ENCODE measurements around the gene RAMACL.

RAMACL gene

GRCh38 chr6:166588691-166589336 lies 2.3 kb upstream of the RAMACL start:
- Histone ChIP-seq H3K9me3 (ENCODE audit: severe bottlenecking) (no peaks in the 10 kb centered on the region), H3K27ac (ENCODE audit: poor library complexity, severe bottlenecking) (peak overlapping the region; percentile 15), H3K4me1 (ENCODE audit: insufficient read depth, poor library complexity, severe bottlenecking) (peaks cover 22% of the 10 kb centered on the region), H3K4me3 (ENCODE audit: severe bottlenecking) (no peak overlapping the region), H3K27me3 (ENCODE audit: insufficient read depth, poor library complexity, severe bottlenecking) (no peaks in the 10 kb centered on the region), H3K36me3 (ENCODE audit: low read depth) (no peaks in the 10 kb centered on the region)
- no peak for TF ChIP-seq CTCF (IDR thresholded peaks at IDR 0.05; ENCODE audit: poor library complexity, severe bottlenecking)
- DNase-seq (ENCODE audit: low spot score) = no peak
- ATAC-seq (ENCODE audit: low read depth) = peak; percentile 51

DNA sequence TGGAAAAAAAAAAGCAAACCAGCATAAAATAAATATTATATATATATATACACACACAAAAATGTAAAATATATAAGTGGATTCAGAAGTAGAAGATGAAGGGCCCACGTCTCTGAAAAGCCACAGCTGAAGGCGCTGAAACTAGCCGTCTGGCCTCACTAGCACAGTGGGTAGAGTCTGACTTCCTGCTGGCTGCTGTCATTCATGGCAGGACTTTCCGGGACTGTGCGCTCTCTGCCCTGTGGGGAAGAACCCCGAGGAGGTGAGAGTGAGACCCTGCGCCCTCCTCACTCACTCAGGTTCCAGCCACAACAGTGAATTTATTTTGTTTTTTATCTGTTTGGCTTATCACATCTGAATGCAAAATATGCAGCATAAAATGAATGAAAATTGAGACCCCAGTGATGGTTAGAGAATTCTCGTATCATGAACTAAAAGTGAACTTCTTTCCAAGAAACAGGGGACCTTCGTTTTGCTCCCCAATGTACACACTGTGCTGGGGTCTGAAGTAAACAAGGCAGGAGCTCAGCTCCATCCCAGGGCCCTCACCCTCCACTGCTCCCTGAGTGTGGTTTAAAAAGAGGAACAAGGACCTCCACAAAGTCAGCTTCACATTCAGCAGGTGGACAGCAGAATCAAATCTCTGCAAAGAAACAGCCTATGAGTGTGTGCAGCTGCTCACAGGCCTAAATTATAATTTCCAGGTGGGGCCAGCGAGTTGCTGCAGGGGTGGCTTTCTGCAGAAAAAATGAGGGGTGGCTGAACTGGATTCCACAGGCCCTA lies 1.3 kb upstream of the RAMACL start:
- DNase-seq (ENCODE audit: low spot score) (no peak), ATAC-seq (ENCODE audit: low read depth) (no peak)
- no peaks in the 10 kb centered on the region for H3K27me3 ChIP-seq (ENCODE audit: insufficient read depth, poor library complexity, severe bottlenecking)

GRCh38 chr6:166584853-166585429 lies 1.5 kb downstream of the RAMACL start:
- Histone ChIP-seq H3K27ac (ENCODE audit: poor library complexity, severe bottlenecking) (no peak overlapping the region), H3K9me3 (ENCODE audit: severe bottlenecking) (no peaks in the 10 kb centered on the region), H3K36me3 (ENCODE audit: low read depth) (no peaks in the 10 kb centered on the region), H3K4me1 (ENCODE audit: insufficient read depth, poor library complexity, severe bottlenecking) (peaks cover 12% of the 10 kb centered on the region), H3K27me3 (ENCODE audit: insufficient read depth, poor library complexity, severe bottlenecking) (no peaks in the 10 kb centered on the region), H3K4me3 (ENCODE audit: severe bottlenecking) (no peak overlapping the region)
- no peak for DNase-seq (ENCODE audit: low spot score)
- ATAC-seq (ENCODE audit: low read depth) = no peak
- TF ChIP-seq CTCF (IDR thresholded peaks at IDR 0.05; ENCODE audit: poor library complexity, severe bottlenecking) = no peak

More for the DNA sequence above, 1.3 kb upstream of the RAMACL start:
- H3K4me1 ChIP-seq (ENCODE audit: insufficient read depth, poor library complexity, severe bottlenecking) = peaks cover 16% of the 10 kb centered on the region
- no peak overlapping the region for H3K4me3 ChIP-seq (ENCODE audit: severe bottlenecking)
- H3K36me3 ChIP-seq (ENCODE audit: low read depth) = no peaks in the 10 kb centered on the region
- no peak overlapping the region for H3K27ac ChIP-seq (ENCODE audit: poor library complexity, severe bottlenecking)
- no peaks in the 10 kb centered on the region for H3K9me3 ChIP-seq (ENCODE audit: severe bottlenecking)
- TF ChIP-seq CTCF (IDR thresholded peaks at IDR 0.05; ENCODE audit: poor library complexity, severe bottlenecking) = no peak

GRCh38 chr6:166584155-166584554 lies 2.3 kb downstream of the RAMACL start:
- no peak for ATAC-seq (ENCODE audit: low read depth)

More at GRCh38 chr6:166584155-166584554, 2.3 kb downstream of the RAMACL start:
- TF ChIP-seq CTCF (IDR thresholded peaks at IDR 0.05; ENCODE audit: poor library complexity, severe bottlenecking) = no peak
- H3K4me3 ChIP-seq (ENCODE audit: severe bottlenecking) = no peak overlapping the region
- no peaks in the 10 kb centered on the region for H3K27me3 ChIP-seq (ENCODE audit: insufficient read depth, poor library complexity, severe bottlenecking)
- H3K9me3 ChIP-seq (ENCODE audit: severe bottlenecking) = no peaks in the 10 kb centered on the region
- no peak for DNase-seq (ENCODE audit: low spot score)
- H3K36me3 ChIP-seq (ENCODE audit: low read depth) = no peaks in the 10 kb centered on the region
- H3K4me1 ChIP-seq (ENCODE audit: insufficient read depth, poor library complexity, severe bottlenecking) = peaks cover 4% of the 10 kb centered on the region
- H3K27ac ChIP-seq (ENCODE audit: poor library complexity, severe bottlenecking) = no peak overlapping the region

Data from RWPE2 (cell line).